Spleen (tissue), 11 donors: ENCODE measurements around the gene CENPM. TPM values are rescaled to one million over a fixed set of nuclear protein-coding genes. Genes with fewer than 3 reads are reported as not detected.
A peak's percentile ranks its signal among the peaks of the same experiment; 100 is the strongest.

ENCODE experiments used
- DNase-seq: peaks from one replicate; pipeline ENCODE4 v3.0.0-alpha.2; 2020
- H3K27ac ChIP-seq, 8 donors: fragments of 200-600 bp; sonication (generic) in 7 of 8; 1 replicate in 4 of 8; 2 replicates in 4 of 8; pipeline versions ENCODE4 v1.5.0 to v1.8.0; 2016 to 2021; ENCODE audit warnings: inconsistent platforms in 4 of 8, mild to moderate bottlenecking in 4 of 8, moderate library complexity in 1 of 8
- H3K27me3 ChIP-seq, 7 donors: fragments of 200-600 bp; sonication (generic) in 6 of 7; replicated peaks in 1 of 7; 1 replicate in 4 of 7; 2 replicates in 3 of 7; pipeline versions ENCODE4 v1.5.0 to v1.8.0; 2016 to 2021; ENCODE audit warnings: inconsistent platforms in 3 of 7, mild to moderate bottlenecking in 1 of 7
- H3K36me3 ChIP-seq, 6 donors: fragments of 200-600 bp; sonication (generic) in 5 of 6; 1 replicate in 4 of 6; 2 replicates in 2 of 6; pipeline versions ENCODE4 v1.5.0 to v1.8.0; 2016 to 2021; ENCODE audit warnings: inconsistent platforms in 2 of 6
- H3K4me1 ChIP-seq, 6 donors: fragments of 200-600 bp; sonication (generic) in 5 of 6; 1 replicate in 3 of 6; 2 replicates in 3 of 6; pipeline versions ENCODE4 v1.5.0 to v1.8.0; 2016 to 2021; ENCODE audit warnings: inconsistent platforms in 3 of 6
- H3K4me3 ChIP-seq, 8 donors: fragments of 200-600 bp; sonication (generic) in 7 of 8; 1 replicate in 4 of 8; 2 replicates in 4 of 8; pipeline versions ENCODE4 v1.5.0 to v1.8.0; 2016 to 2021; ENCODE audit warnings: inconsistent platforms in 4 of 8, mild to moderate bottlenecking in 4 of 8, moderate library complexity in 2 of 8
- H3K9me3 ChIP-seq, 8 donors: fragments of 200-600 bp; sonication (generic) in 7 of 8; 1 replicate in 4 of 8; 2 replicates in 4 of 8; pipeline versions ENCODE4 v1.5.0 to v1.8.0; 2016 to 2021; ENCODE audit warnings: inconsistent platforms in 4 of 8
- POLR2A ChIP-seq, 3 donors: fragments of 450-650 bp; IDR thresholded peaks; one replicate each; pipeline ENCODE4 v1.5.1; 2017; ENCODE audit warnings: antibody characterized with exemption in 3 of 3, mild to moderate bottlenecking in 1 of 3
- POLR2AphosphoS5 ChIP-seq, 3 donors: sonication (generic); formaldehyde crosslinking; IDR thresholded peaks; one replicate each; pipeline ENCODE4 v1.5.1; 2017; ENCODE audit warnings: antibody characterized with exemption in 3 of 3
- WGBS, 5 donors: extraction: QIAGEN DNeasy Blood & Tissue Kit in 3 of 5; methylation state at CpG; one replicate each; pipeline versions ENCODE4 v1.1.5 to v1.1.7; 2013 to 2018; 5-methylcytosine and 5-hydroxymethylcytosine counted together
- intact Hi-C: fragments of 100-400 bp; cut with DNase I; formaldehyde crosslinking; loops from one replicate; pipeline ENCODE4 v1.15.0; 2023; ENCODE audit warnings: low total_unique reads
- polyA plus RNA-seq, 3 donors: library from polyadenylated mRNA; stranded (reverse); fragments of 200-250 nt; gene quantifications; one replicate each; pipeline ENCODE4 v1.2.1, GENCODE V29; 2013
- total RNA-seq, 7 donors: library from RNA; depleted of rRNA in 3 of 7; stranded (reverse); fragments of >200 nt in 3 of 7; fragmentation: NEBNext Ultra II Directional in 4 of 7; extraction: Animal tissue kit (Norgen Biotek cat#: 25700) in 4 of 7; gene quantifications; one replicate each; pipeline versions ENCODE4 v1.1.0 to v1.2.1, GENCODE V29; 2016 to 2021
- TF ChIP-seq, protein P1 (sequence below), 11 experiments: fragments of 200-600 bp in 7 of 11; fragments of 450-650 bp in 4 of 11; sonication (generic) in 4 of 11; IDR thresholded peaks in 8 of 11; conservative IDR thresholded peaks in 3 of 11; 1 replicate in 7 of 11; 2 replicates in 4 of 11; pipeline versions ENCODE4 v1.4.0 to v1.8.0; 2016 to 2021; ENCODE audit warnings: antibody characterized with exemption in 11 of 11, inconsistent platforms in 4 of 11, mild to moderate bottlenecking in 1 of 11
- donor health status: healthy with polysubstance abuse.
- donor health status: DM: no; HTN: no; CAD: no; lungs with moderate emphysema.
- donor health status: DM: no; HTN: no; CAD: no.
- donor health status: Bipolar disorder and iron deficiency.
- donor health status: healthy.
- donor health status: DM: no; HTN: no; CAD: no.
- donor health status: DM: yes; HTN: yes; CAD: no.

The CENPM gene
- total and polyA plus RNA-seq, 10 donors = 3.3 to 63.1 (median 15.4) TPM

DNA sequence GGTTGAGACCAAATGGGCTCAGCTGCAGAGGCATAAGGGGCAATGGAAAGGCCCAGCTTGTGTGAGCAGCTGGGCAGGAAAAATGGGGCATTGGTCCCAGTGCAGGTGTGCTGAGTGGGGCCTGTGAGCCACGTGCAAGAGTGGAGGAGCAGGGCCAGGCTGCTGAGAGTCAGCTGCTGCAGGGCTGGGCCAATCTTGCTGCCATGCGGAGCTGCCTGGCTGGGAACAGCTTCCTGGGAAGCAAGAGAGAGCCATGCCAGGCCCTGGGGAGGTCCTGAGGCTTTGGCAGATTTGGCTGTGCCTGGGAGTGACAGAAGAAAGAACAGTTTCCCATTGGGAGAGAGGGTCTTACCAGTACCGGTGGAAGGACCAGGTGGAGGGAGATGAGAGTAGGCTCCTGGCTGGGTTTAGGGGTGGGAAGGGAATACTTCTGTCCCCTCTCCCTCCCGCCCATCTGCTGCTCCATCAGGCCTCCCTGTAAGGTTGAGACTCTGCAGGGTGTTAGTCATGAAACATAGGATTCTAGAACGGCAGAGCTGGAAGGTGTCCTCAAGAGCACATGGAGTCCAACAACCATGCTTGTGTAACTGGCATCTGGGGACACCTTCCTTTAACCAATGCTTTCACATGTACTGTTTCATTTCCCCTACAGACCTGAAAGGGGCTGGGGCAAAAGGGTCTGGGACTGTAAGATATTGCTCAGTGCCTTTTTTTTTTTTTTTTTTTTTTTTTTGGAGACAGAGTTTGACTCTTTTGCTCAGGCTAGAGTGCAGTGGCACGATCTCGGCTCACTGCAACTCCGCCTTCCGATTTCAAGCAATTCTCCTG lies 32.7 kb upstream of the CENPM start:
- intact Hi-C loops = no loop called here
- no peak overlapping the region for H3K27ac ChIP-seq
- H3K9me3 ChIP-seq = no peaks in the 10 kb centered on the region
- H3K4me1 ChIP-seq = peaks cover 3 to 17% (median 13%) of the 10 kb centered on the region in 6 donors
- no peaks in the 10 kb centered on the region for H3K36me3 ChIP-seq
- peaks cover 0 to 43% (median 23%) of the 10 kb centered on the region in 7 donors for H3K27me3 ChIP-seq
- TF ChIP-seq POLR2AphosphoS5 (IDR thresholded peaks at IDR 0.05) (no peak), POLR2A (IDR thresholded peaks at IDR 0.05) (no peak)
- TF ChIP-seq, protein P1, sequence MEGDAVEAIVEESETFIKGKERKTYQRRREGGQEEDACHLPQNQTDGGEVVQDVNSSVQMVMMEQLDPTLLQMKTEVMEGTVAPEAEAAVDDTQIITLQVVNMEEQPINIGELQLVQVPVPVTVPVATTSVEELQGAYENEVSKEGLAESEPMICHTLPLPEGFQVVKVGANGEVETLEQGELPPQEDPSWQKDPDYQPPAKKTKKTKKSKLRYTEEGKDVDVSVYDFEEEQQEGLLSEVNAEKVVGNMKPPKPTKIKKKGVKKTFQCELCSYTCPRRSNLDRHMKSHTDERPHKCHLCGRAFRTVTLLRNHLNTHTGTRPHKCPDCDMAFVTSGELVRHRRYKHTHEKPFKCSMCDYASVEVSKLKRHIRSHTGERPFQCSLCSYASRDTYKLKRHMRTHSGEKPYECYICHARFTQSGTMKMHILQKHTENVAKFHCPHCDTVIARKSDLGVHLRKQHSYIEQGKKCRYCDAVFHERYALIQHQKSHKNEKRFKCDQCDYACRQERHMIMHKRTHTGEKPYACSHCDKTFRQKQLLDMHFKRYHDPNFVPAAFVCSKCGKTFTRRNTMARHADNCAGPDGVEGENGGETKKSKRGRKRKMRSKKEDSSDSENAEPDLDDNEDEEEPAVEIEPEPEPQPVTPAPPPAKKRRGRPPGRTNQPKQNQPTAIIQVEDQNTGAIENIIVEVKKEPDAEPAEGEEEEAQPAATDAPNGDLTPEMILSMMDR (IDR thresholded peaks at IDR 0.05 in 8 of 11, conservative IDR thresholded peaks at IDR 0.05 in 3 of 11) = no peak
- WGBS, 5 donors = 80 to 88% (median 85%) methylated on average over 9 of the region's 9 CpGs
- no peak overlapping the region for H3K4me3 ChIP-seq
- no peak for DNase-seq

DNA sequence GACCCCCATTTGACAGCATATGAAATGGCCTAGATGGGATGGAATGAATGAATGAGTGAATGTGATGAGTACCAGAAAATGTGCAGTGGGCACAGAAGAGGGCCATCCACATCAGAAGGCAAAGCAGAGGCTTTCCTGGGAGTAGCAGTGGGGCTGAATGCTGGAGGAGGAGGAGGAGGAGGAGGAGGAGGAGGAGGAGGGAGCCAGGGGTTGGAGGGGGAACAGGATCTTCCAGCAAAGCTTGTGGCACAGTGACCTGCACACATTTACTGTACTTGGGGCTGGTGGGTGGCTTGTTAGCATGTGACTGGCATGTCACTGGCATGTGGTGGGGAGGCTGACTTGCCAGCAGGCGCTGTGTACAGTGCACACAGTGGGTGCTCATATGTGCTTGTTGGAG lies 31.8 kb upstream of the CENPM start:
- WGBS, 5 donors = 82 to 100% (median 93%) methylated on average over 1 of the region's 1 CpG
- H3K4me1 ChIP-seq = peaks cover 3 to 17% (median 13%) of the 10 kb centered on the region in 6 donors
- TF ChIP-seq POLR2A (IDR thresholded peaks at IDR 0.05) = no peak
- no peak for TF ChIP-seq POLR2AphosphoS5 (IDR thresholded peaks at IDR 0.05)
- TF ChIP-seq, protein P1 (IDR thresholded peaks at IDR 0.05 in 8 of 11, conservative IDR thresholded peaks at IDR 0.05 in 3 of 11) = no peak
- peaks cover 0 to 52% (median 23%) of the 10 kb centered on the region in 7 donors for H3K27me3 ChIP-seq
- H3K4me3 ChIP-seq = no peak overlapping the region
- no peaks in the 10 kb centered on the region for H3K9me3 ChIP-seq
- intact Hi-C loops = no loop called here
- no peak overlapping the region for H3K27ac ChIP-seq
- DNase-seq = no peak
- H3K36me3 ChIP-seq = no peaks in the 10 kb centered on the region

DNA sequence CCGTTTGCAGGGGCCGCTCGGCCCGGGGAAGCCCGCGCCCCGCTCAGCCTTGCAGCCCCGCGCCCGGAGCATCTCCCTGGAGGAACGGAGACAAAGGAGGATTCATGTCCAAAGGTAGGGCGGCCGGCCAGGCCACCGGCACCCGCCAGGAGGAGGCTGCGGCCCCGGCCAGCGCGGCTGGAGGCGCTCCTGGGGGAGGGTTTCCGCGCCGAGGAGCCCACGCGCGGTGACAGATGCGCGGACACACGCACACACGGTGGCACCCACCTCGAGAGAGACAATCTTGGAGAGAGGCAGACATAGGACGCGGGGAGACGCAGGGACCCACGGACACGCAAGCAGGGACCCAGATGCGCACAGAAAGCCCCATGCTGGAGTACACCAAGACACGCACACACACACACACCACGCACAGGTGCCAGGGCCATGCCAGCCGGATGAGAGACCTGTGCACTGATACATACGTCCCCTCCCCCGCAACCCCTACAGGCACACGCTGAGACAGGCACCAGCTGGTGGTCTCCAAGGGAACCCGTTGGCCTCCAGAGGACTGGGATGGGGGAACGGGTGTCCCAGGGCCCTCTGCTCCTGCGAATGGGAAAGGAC lies 30.1 kb upstream of the CENPM start:
- peaks cover 0 to 69% (median 23%) of the 10 kb centered on the region in 7 donors for H3K27me3 ChIP-seq
- WGBS, 5 donors = 4 to 26% (median 5%) methylated on average over 9 to 46 of the region's 46 CpGs
- intact Hi-C loops = no loop called here
- H3K9me3 ChIP-seq = no peaks in the 10 kb centered on the region
- no peak overlapping the region for H3K27ac ChIP-seq
- TF ChIP-seq POLR2AphosphoS5 (IDR thresholded peaks at IDR 0.05) (no peak), POLR2A (IDR thresholded peaks at IDR 0.05) (no peak)
- TF ChIP-seq, protein P1 (IDR thresholded peaks at IDR 0.05 in 8 of 11, conservative IDR thresholded peaks at IDR 0.05 in 3 of 11) = no peak
- DNase-seq = no peak
- H3K4me1 ChIP-seq = peaks cover 3 to 17% (median 13%) of the 10 kb centered on the region in 6 donors
- H3K36me3 ChIP-seq = no peaks in the 10 kb centered on the region
- H3K4me3 ChIP-seq = peak overlapping the region in 7 of 8 donors; percentile 22 to 76 (median 45)
